K562 (cell line): ENCODE measurements around the gene C11orf98.
A peak's percentile ranks its signal among the peaks of the same experiment; 100 is the strongest.

Source experiments
- CTCF ChIP-seq, 3 experiments: IDR thresholded peaks in 2 of 3; conservative IDR thresholded peaks in 1 of 3; 2 replicates each; pipeline ENCODE4 v1.5.1; 2011 to 2012; ENCODE audit warnings: low read length in 3 of 3, mild to moderate bottlenecking in 3 of 3, control low read depth in 2 of 3, improper control_type of control experiment in 1 of 3, inconsistent platforms in 1 of 3, low read depth in 1 of 3, mixed read lengths in 1 of 3, moderate library complexity in 1 of 3; ENCODE audit not compliant: insufficient read depth in 2 of 3
- SOX6 ChIP-seq: fragments of 450-650 bp; IDR thresholded peaks from 2 replicates; pipeline ENCODE4 v1.6.1; 2014; ENCODE audit warnings: mild to moderate bottlenecking
- TARDBP ChIP-seq: fragments of 450-650 bp; IDR thresholded peaks from 2 replicates; pipeline ENCODE4 v1.6.1; 2016
- TF ChIP-seq, protein P1 (sequence below), 2 experiments: fragments of 450-650 bp; IDR thresholded peaks; 2 replicates each; pipeline ENCODE4 v1.6.1; 2016; ENCODE audit warnings: mild to moderate bottlenecking in 2 of 2, borderline replicate concordance in 1 of 2, low read depth in 1 of 2, moderate library complexity in 1 of 2

- no peak; the same call in 1 of the 2 replicates for TF ChIP-seq TARDBP
- no peak for TF ChIP-seq CTCF (IDR thresholded peaks at IDR 0.05 in 2 of 3, conservative IDR thresholded peaks at IDR 0.05 in 1 of 3; ENCODE audit: insufficient read depth in 2 of 3, low read depth in 1 of 3, low read length in 3 of 3)
- peak; percentile 62 for TF ChIP-seq SOX6
- TF ChIP-seq, protein P1, sequence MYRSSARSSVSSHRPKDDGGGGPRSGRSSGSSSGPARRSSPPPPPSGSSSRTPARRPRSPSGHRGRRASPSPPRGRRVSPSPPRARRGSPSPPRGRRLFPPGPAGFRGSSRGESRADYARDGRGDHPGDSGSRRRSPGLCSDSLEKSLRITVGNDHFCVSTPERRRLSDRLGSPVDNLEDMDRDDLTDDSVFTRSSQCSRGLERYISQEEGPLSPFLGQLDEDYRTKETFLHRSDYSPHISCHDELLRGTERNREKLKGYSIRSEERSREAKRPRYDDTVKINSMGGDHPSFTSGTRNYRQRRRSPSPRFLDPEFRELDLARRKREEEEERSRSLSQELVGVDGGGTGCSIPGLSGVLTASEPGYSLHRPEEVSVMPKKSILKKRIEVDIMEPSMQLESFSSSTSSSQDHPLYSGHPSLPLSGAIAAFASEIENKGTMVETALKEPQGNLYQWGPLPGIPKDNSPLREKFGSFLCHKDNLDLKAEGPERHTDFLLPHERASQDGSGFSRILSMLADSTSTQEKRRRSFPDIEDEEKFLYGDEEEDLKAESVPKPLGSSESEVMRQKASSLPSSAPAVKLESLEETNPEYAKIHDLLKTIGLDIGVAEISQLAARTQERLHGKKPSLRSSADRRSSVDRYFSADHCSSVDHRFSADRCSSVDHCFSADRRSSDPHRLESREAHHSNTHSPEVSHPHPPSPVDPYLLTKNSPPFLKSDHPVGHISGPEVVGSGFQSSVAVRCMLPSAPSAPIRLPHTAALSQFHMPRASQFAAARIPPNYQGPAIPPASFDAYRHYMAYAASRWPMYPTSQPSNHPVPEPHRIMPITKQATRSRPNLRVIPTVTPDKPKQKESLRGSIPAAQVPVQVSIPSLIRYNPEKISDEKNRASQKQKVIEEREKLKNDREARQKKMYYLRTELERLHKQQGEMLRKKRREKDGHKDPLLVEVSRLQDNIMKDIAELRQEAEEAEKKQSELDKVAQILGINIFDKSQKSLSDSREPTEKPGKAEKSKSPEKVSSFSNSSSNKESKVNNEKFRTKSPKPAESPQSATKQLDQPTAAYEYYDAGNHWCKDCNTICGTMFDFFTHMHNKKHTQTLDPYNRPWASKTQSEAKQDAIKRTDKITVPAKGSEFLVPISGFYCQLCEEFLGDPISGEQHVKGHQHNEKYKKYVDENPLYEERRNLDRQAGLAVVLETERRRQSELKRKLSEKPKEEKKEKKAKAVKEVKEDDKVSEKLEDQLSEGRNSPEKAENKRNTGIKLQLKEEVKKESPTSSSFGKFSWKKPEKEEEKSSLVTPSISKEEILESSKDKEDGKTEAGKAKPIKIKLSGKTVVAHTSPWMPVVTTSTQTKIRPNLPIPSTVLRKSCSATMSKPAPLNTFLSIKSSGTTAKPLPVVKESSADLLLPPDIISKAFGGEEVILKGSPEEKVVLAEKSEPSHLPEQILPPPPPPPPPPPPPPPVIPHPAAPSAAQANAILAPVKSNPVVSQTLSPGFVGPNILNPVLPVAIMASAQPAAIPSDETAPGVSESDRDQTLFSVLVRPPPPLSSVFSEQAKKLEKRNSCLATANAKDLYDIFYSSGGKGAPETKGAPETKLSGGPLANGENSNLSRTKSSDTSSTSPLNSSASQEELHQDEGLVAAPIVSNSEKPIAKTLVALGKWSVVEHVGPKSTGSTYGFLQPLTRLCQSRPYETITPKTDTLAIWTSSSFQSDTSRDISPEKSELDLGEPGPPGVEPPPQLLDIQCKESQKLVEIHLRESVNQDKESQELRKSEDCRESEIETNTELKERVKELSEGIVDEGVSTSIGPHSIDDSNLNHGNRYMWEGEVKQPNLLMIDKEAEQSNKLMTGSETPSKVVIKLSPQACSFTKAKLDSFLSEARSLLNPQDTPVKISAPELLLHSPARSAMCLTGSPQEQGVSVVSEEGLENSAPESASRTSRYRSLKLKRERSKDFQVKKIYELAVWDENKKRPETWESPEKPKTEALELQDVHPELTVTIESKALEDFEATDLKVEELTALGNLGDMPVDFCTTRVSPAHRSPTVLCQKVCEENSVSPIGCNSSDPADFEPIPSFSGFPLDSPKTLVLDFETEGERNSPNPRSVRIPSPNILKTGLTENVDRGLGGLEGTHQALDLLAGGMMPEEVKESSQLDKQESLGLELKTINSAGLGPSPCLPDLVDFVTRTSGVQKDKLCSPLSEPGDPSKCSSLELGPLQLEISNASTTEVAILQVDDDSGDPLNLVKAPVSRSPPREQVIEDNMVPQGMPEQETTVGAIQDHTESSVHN (IDR thresholded peaks at IDR 0.05; ENCODE audit: borderline replicate concordance in 1 of 2, low read depth in 1 of 2), result no peak
Measured at GRCh38 chr11:62671608-62672389, 6.8 kb upstream of the C11orf98 start, which contains the start of the genes LBHD1 and UQCC3.
